GM10847 (cell line): ENCODE data around the gene SPECC1L.

Experiments
- POLR2A ChIP-seq: IDR thresholded peaks from 2 replicates; pipeline ENCODE4 v1.6.1; 2011; ENCODE audit not compliant: insufficient read length; ENCODE audit errors: extremely low read depth

The SPECC1L gene

GRCh38 chr22:24466716-24467328 is 196.2 kb downstream of the SPECC1L start:
- TF ChIP-seq POLR2A = no peak

GRCh38 chr22:24467340-24467739 is 196.7 kb downstream of the SPECC1L start:
- no peak for TF ChIP-seq POLR2A
